ENCODE measurements around the gene CFAP73. TPM values are rescaled to one million over a fixed set of nuclear protein-coding genes. Genes with fewer than 3 reads are reported as not detected.

CFAP73 gene
- total RNA-seq, 1 donor from 2014 or later, result not detected

GRCh38 chr12:113104953-113105510 lies 44.5 kb upstream of the CFAP73 start:
- H3K4me3 ChIP-seq (ENCODE audit: low read depth, low read length), result no peak overlapping the region
- no peak for DNase-seq (ENCODE audit: low read depth)
- H3K36me3 ChIP-seq (ENCODE audit: control insufficient read depth, insufficient read depth, low read length), result no peaks in the 10 kb centered on the region
- TF ChIP-seq CTCF (IDR thresholded peaks at IDR 0.05; ENCODE audit: insufficient read depth, low read length, poor library complexity, severe bottlenecking), result no peak
- H3K27me3 ChIP-seq (ENCODE audit: control insufficient read depth, insufficient read depth, low read length), result peaks cover 6% of the 10 kb centered on the region

GRCh38 chr12:113105606-113106271 lies 43.8 kb upstream of the CFAP73 start:
- TF ChIP-seq CTCF (IDR thresholded peaks at IDR 0.05; ENCODE audit: insufficient read depth, low read length, poor library complexity, severe bottlenecking), result no peak

GRCh38 chr12:113106361-113106760 lies 43.2 kb upstream of the CFAP73 start:
- Histone ChIP-seq H3K27me3 (ENCODE audit: control insufficient read depth, insufficient read depth, low read length) (peaks cover 6% of the 10 kb centered on the region), H3K4me3 (ENCODE audit: low read depth, low read length) (no peak overlapping the region), H3K36me3 (ENCODE audit: control insufficient read depth, insufficient read depth, low read length) (no peaks in the 10 kb centered on the region)
- no peak for DNase-seq (ENCODE audit: low read depth)
- TF ChIP-seq CTCF (IDR thresholded peaks at IDR 0.05; ENCODE audit: insufficient read depth, low read length, poor library complexity, severe bottlenecking), result no peak

More at GRCh38 chr12:113105606-113106271, 43.8 kb upstream of the CFAP73 start:
- H3K36me3 ChIP-seq (ENCODE audit: control insufficient read depth, insufficient read depth, low read length), result no peaks in the 10 kb centered on the region
- no peak overlapping the region for H3K4me3 ChIP-seq (ENCODE audit: low read depth, low read length)
- DNase-seq (ENCODE audit: low read depth), result no peak
- peaks cover 6% of the 10 kb centered on the region for H3K27me3 ChIP-seq (ENCODE audit: control insufficient read depth, insufficient read depth, low read length)

- TF ChIP-seq CTCF (IDR thresholded peaks at IDR 0.05; ENCODE audit: insufficient read depth, low read length, poor library complexity, severe bottlenecking), result no peak
- H3K36me3 ChIP-seq (ENCODE audit: control insufficient read depth, insufficient read depth, low read length), result no peaks in the 10 kb centered on the region
These were observed 41.2 kb upstream of the CFAP73 start for GRCh38 chr12:113108308-113108707.

GRCh38 chr12:113109360-113109759 lies 40.2 kb upstream of the CFAP73 start:
- H3K36me3 ChIP-seq (ENCODE audit: control insufficient read depth, insufficient read depth, low read length), result no peaks in the 10 kb centered on the region
- peaks cover 2% of the 10 kb centered on the region for H3K27me3 ChIP-seq (ENCODE audit: control insufficient read depth, insufficient read depth, low read length)
- TF ChIP-seq CTCF (IDR thresholded peaks at IDR 0.05; ENCODE audit: insufficient read depth, low read length, poor library complexity, severe bottlenecking), result no peak
- no peak overlapping the region for H3K4me3 ChIP-seq (ENCODE audit: low read depth, low read length)
- no peak for DNase-seq (ENCODE audit: low read depth)

More at GRCh38 chr12:113108308-113108707, 41.2 kb upstream of the CFAP73 start:
- Histone ChIP-seq H3K27me3 (ENCODE audit: control insufficient read depth, insufficient read depth, low read length) (peaks cover 6% of the 10 kb centered on the region), H3K4me3 (ENCODE audit: low read depth, low read length) (no peak overlapping the region)
- DNase-seq (ENCODE audit: low read depth), result no peak
